ENCODE measurements around the gene TRIM66.

Gene TRIM66

GRCh38 chr11:8608652-8609051, 73.8 kb downstream of the TRIM66 start:
- peak in 1 of 51 donors; percentile 2 for DNase-seq

DNA sequence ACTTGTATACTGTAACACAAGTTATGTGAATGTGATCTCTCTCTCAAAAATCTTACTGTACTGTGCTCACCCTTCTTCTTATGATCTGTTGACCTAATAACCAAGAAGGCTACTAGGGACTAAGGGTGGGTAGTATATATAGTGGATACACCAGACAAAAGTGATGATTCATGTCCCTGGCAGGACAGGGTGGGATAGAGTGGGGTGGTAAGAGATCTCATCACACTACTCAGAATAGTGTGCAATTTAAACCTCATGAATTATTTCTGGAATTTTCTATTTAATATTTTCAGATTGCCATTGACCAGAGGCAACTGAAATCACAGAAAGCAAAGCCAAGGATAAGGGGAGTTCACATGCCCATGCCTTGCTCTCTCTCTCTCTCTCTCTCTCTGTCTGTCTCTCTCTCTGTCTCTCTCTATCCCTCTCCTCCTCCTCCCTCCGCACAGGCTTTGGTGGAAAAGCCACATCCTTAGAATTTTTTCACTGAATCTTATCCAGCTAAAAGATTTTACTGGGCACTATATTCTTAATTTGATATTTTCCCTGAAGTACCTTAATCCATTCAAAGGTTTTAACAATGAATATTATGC, 76.4 kb downstream of the TRIM66 start:
- DNase-seq = no peak

- DNase-seq = peak in 1 of 51 donors; percentile 4
These were observed 78.3 kb downstream of the TRIM66 start for GRCh38 chr11:8604078-8604723.

- no peak for DNase-seq
These were observed 78.8 kb downstream of the TRIM66 start for GRCh38 chr11:8603696-8604077.

DNA sequence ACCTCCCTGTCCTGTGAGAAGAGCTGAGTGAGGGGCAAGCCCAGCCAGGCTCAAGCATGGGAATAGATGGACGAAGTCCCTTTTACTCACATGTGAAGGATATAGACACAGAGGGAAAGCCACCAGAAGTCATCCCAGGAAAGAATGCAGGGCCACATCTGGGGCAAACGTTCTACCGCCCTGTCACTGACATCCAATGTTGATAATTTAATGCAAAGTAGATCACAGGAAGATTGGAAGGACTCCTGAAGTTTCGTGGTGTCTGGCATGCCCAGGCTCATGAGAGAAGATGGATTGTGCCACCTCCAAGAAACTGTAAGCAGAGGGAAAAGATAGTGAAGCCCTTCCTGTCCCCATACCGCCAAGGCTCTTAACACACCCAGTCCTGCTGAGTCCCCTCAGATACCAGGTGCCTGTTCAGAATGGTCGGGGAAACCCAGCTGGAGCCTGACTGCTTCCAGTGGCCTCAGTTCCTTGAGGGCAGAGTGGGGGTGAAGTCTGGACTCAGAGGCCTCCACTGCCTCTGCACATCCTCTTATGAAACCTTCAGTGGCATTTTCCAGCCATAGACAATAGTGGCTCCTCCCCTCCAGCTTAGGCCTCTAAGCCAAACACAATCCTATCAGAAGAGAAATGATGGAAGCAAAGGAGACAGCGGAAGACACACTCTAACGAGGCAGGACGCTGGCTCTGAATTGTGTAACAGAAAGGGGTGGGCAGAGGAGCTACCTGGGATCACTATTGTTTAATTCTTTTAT, 80.9 kb downstream of the TRIM66 start:
- no peak for DNase-seq

DNA sequence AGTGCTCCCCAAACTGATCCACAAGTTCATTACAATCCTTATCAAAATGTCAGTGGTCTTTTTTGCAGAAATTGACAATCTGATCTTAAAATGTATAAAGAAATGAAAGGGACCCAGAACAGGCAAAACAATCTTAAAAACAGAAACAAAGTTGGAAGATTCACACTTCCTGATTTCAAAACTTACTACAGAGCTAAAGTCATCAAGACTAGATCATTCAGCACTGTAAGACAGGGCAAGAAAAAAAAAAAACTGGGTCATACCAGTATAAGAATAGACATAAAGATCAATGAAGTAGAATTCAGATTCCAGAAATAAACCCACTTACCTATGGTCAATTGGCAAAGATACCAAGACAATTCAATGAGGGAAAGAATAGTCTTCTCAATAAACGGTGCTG, 84.0 kb downstream of the TRIM66 start:
- DNase-seq = no peak

DNA sequence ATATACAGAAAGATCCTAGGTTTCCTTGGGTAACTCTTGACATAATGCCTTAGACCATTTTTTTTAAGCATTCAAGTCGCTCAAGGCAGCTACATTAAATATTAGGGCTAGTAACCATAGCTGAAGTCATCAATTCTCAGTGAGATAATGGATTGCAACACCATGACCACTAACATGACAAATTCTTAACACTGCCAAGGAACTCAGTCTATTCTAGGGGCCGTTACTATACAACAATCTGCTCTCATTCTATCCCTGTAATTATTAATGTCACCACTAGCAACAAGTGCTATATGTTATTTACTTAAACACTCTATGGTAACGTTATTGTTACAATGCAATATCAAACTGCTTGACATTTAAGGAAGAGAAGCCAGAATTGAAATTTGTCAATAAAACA, 85.3 kb downstream of the TRIM66 start:
- no peak for DNase-seq

GRCh38 chr11:8596504-8597046, 85.9 kb downstream of the TRIM66 start:
- DNase-seq = no peak

DNA sequence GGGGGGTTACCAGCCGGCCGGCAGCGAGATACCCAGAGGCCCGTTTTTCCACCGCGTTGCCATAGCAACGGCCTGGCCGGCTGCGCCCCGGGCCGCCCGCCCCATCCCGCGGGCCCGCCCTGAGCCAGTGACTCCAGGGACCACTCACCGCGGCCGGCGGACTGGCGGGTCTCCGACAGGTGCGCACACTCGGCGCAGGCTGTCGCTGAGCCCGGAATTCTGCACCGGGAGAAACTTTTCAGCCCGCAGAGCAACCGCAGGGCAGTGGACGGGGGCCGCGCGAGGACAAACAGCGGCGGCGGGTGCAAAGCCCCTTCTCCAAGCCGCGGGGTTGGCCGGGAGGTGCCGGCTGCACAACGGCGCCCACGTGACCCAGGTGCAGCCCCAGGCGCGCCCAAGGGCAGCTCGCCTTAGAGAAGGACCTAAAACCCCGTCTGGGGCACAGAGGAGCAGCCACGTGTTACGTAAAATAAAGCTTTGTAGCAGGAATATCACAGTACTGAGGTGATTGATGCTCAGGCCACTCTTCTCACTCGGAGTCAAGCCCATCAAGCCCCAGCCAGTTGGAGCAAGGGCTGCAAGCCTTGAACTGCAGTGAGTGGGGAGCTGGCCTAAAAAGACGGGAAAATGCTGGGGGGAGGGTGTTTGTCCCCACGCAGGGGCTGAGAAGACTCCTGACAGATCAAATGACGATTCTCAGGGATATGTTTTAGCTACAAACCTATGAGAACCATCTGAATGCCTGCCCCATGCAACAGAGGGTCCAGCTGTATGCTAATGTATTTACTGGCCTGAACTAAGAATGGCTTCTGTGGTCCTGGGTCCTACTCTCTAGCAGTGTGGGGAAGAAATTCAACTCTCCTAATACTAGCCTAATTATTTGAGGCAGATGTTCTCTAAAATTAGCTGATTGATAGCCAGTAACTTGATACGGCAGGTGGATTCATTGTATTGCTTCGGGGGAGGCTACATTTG, 88.2 kb downstream of the TRIM66 start, which contains the start of gene STK33:
TSS of gene STK33 (minus strand) at position 294 of the 975 bp plus-strand sequence. CDS start 119,323 bp downstream, outside the sequence.
- peak in 35 of 51 donors; percentile 5 to 67 (median 33) for DNase-seq

DNA sequence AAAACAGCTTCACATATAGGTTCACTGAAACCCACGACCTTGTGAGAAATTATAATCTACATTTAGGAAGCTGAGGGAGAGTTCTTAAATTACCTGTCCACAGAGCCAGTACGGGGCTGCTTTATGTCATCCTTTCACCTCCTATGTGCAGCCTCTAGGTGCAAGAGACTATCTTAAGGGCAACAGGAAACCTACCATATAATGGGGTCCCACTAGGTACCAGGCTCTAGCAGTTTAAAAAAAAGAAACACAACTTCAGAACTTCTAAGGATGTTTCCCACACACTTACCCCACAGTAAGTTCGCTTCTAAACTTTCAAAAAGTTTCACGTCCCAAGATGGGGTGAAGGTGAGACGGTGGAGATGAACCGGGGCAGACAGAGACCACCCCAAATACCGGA, 89.0 kb downstream of the TRIM66 start:
- no peak for DNase-seq

- no peak for DNase-seq
These were observed 94.5 kb downstream of the TRIM66 start for GRCh38 chr11:8587915-8588314.

DNA sequence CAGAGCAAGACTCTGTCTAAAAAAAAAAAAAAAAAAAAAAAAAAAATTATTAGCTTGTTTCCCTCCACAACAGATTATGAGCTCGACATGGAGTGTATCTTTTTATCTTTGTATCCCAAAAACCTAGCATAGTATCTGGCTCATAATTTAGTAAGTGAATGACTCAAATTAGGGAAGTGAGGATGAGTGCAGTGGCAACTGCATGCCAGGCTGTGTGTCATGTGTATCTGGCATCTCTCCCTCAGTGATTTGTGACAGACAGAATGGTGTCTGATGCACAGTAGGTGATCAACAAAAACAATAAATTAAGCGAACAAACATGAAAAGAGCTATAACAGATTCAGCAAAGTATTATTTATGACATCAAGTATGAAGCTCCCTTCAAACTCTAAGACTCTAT, 95.7 kb downstream of the TRIM66 start:
- DNase-seq = no peak

GRCh38 chr11:8586184-8586583, 96.3 kb downstream of the TRIM66 start:
- no peak for DNase-seq

DNA sequence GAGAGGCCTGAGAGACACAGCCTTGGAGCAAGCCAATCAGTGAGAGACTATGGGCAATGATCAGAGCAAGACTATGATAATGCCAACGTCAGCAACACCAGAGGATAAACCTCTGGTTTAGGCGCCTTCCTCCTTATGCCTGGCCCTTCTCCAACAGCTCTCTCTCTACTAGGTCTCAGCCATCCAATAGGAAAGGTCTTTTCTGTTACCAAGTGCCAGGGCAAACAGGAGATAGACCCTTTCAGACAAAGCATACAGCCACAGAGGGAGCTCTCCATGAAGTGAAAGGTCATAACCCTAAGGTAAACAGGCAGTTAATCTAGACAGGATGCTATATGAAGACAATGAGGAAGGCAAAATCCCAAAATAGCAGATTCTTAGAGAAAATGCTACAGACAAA, 98.0 kb downstream of the TRIM66 start:
- no peak for DNase-seq

- DNase-seq = no peak
These were observed 98.4 kb downstream of the TRIM66 start for GRCh38 chr11:8584082-8584481.

DNA sequence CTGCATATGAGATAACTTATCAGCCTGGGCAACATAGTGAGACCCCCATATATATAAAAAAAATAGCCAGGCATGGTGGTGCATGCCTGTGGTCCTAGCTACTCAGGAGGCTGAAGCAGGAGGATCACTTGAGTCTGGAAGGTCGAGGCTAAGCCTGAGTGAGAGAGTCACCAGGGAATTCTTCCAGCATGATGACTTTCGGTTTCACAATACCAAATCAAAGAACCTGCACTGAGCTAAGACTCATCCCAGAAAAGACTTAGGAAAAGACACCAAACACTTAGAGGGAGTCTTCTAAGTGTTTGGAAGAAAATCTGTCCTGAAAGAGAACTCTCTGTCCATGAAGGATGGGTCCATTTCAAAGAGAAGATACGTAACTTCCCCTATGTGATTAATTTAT, 101.2 kb downstream of the TRIM66 start:
- no peak for DNase-seq

DNA sequence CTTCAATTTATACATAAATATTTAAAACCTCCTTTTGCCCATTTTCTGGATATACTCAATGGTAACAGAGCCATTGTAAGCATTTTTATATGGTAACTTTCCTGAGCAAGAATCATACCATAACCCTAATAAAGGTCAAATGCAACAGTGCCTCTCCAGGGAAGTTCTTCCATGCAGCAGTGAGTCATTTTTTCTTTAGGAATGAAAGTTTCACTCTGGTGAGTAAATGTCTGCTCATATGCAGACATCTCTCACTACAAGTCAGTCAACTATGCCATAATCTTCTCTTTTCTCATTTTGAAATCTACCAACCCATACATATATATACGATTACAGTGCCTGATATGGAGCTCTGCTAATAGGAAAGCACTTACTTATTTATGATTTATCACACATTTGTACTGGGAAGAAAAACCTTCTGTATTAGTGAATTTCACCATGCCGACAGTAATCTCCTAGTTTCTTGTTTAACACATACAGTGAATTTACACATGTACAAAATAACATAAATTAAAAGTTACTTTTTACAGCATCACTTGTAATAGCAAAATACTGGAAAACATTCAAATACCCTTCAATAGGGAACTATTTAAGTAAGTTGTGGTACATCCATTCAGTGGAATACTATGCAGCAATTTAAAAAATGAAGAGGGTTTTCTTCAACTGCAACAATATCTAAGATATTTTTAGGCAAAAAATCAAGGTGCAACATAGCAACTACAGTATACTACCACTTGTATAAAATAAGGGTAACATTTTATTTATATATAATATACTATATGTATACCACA, 104.5 kb downstream of the TRIM66 start:
- no peak for DNase-seq

DNA sequence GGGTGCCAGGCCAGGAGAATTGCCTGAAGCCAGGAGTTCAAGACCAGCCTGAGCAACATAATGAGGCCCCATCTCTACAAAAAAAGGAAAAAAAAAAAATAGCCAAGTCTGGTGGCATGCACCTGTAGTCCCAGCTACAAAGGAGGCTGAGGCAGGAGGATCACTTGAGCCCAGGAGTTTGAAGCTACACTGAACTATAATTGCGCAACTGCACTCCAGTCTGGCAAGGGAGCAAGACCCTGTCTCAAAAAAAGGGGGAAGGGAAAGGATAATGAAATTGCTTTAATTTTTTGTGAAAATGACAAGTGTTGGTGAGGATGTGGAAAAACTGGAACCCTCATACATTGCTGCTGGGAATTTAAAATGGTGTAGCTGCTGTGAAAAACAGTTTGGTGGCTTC, 107.7 kb downstream of the TRIM66 start:
- no peak for DNase-seq

DNA sequence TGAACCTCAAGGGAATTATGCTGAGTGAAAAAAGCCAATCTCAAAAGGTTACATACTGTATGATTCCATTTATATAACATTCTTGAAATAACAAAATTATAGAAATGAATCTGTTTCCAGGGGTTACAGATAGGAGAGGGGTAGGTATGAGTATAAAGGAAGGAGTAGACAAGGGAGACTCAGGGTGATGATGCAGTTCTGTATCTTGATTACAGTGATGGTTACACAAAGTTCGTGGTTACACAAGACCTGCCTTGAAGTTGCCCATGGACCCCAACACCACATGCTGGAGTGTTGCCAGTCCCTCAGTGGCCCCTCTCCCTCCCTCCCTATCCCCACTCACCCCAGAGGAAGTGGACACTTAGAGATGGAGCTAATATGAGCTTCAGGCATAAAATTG, 108.7 kb downstream of the TRIM66 start:
- no peak for DNase-seq

GRCh38 chr11:8567602-8568198, 114.8 kb downstream of the TRIM66 start:
- DNase-seq = no peak

Measured in hypothalamus (tissue), 51 donors.